OCI-LY3 (cell line): ENCODE measurements around the gene KCNH5.

Experiments
- H2AFZ ChIP-seq: fragments of 200-600, 300-600 bp; shearing (Covaris generic); 2 replicates; pipeline ENCODE4 v1.6.0; 2014; ENCODE audit warnings: antibody characterized with exemption, low read depth, low read length
- H3K27ac ChIP-seq: fragments of 200-600, 300-600 bp; sonication (generic); 2 replicates; pipeline ENCODE4 v1.5.1; 2014; ENCODE audit warnings: mild to moderate bottlenecking, low read length, moderate library complexity, mixed read lengths
- H3K27me3 ChIP-seq: fragments of 200-600, 300-600 bp; sonication (generic); 2 replicates; pipeline ENCODE4 v1.6.1; 2014; ENCODE audit warnings: low read depth, low read length, mixed read lengths
- H3K36me3 ChIP-seq: fragments of 200-600, 300-600 bp; sonication (generic); replicated peaks from 2 replicates; pipeline ENCODE3; 2014; ENCODE audit warnings: low read depth, low read length, mixed read lengths
- H3K4me1 ChIP-seq: fragments of 300-600, 200-600 bp; sonication (generic); 2 replicates; pipeline ENCODE4 v1.6.1; 2014; ENCODE audit warnings: low read length, mixed read lengths
- H3K4me2 ChIP-seq: fragments of 200-600, 300-600 bp; sonication (generic); 2 replicates; pipeline ENCODE4 v1.6.1; 2014; ENCODE audit warnings: low read length, mixed read lengths
- H3K4me3 ChIP-seq: fragments of 300-600, 200-600 bp; sonication (generic); 2 replicates; pipeline ENCODE4 v1.5.1; 2014; ENCODE audit warnings: antibody characterized with exemption, mild to moderate bottlenecking, low read length, moderate library complexity
- H3K79me2 ChIP-seq: fragments of 300-600, 200-600 bp; shearing (Covaris generic); 2 replicates; pipeline ENCODE4 v1.6.1; 2014; ENCODE audit warnings: mild to moderate bottlenecking, low read length, mixed read lengths
- H3K9ac ChIP-seq: fragments of 300-600, 200-600 bp; shearing (Covaris generic); 2 replicates; pipeline ENCODE4 v1.6.0; 2014; ENCODE audit warnings: mild to moderate bottlenecking, low read length, moderate library complexity
- H3K9me3 ChIP-seq: fragments of 200-600, 300-600 bp; shearing (Covaris generic); 2 replicates; pipeline ENCODE4 v1.6.1; 2014; ENCODE audit warnings: low read length, mixed read lengths; ENCODE audit not compliant: insufficient read depth
- H4K20me1 ChIP-seq: fragments of 200-600, 300-600 bp; sonication (generic); 2 replicates; pipeline ENCODE4 v1.6.1; 2016; ENCODE audit warnings: low read length, mixed read lengths; ENCODE audit not compliant: insufficient read depth
- CTCF ChIP-seq: fragments of 200-600, 300-600 bp; sonication (generic); IDR thresholded peaks from 2 replicates; pipeline ENCODE4 v1.5.1; 2014; ENCODE audit warnings: antibody characterized with exemption, low read length, low read depth
- EZH2phosphoT487 ChIP-seq: fragments of 200-600 bp; shearing (Covaris generic); IDR thresholded peaks from 2 replicates; pipeline ENCODE4 v1.6.1; 2018; ENCODE audit warnings: antibody characterized with exemption, mixed run types, low read depth

The KCNH5 gene

GRCh38 chr14:62745496-62745895 is 299.8 kb downstream of the KCNH5 start:
- H3K4me2 ChIP-seq = no peak overlapping the region
- H4K20me1 ChIP-seq = no peaks in the 10 kb centered on the region
- H3K27me3 ChIP-seq = no peaks in the 10 kb centered on the region
- H3K36me3 ChIP-seq = no peaks in the 10 kb centered on the region
- no peak overlapping the region for H3K4me3 ChIP-seq
- no peaks in the 10 kb centered on the region for H3K79me2 ChIP-seq
- H3K27ac ChIP-seq = no peak overlapping the region
- no peak overlapping the region for H3K9ac ChIP-seq
- H3K9me3 ChIP-seq = no peaks in the 10 kb centered on the region
- no peak for TF ChIP-seq EZH2phosphoT487
- no peak for TF ChIP-seq CTCF
- H3K4me1 ChIP-seq = no peaks in the 10 kb centered on the region
- no peak overlapping the region for H2AFZ ChIP-seq

- no peak overlapping the region for H3K27ac ChIP-seq
- no peaks in the 10 kb centered on the region for H4K20me1 ChIP-seq
- no peaks in the 10 kb centered on the region for H3K4me1 ChIP-seq
- no peak overlapping the region for H3K4me2 ChIP-seq
- no peaks in the 10 kb centered on the region for H3K27me3 ChIP-seq
- H3K9me3 ChIP-seq = no peaks in the 10 kb centered on the region
- TF ChIP-seq EZH2phosphoT487 (no peak), CTCF (no peak)
- H3K79me2 ChIP-seq = no peaks in the 10 kb centered on the region
- H2AFZ ChIP-seq = no peak overlapping the region
- no peak overlapping the region for H3K4me3 ChIP-seq
- no peak overlapping the region for H3K9ac ChIP-seq
- H3K36me3 ChIP-seq = no peaks in the 10 kb centered on the region
These were observed 301.7 kb downstream of the KCNH5 start for GRCh38 chr14:62743560-62743959.

- no peak overlapping the region for H3K4me2 ChIP-seq
- no peak overlapping the region for H2AFZ ChIP-seq
- H3K36me3 ChIP-seq = no peaks in the 10 kb centered on the region
- no peaks in the 10 kb centered on the region for H3K4me1 ChIP-seq
- H3K27me3 ChIP-seq = no peaks in the 10 kb centered on the region
- H3K27ac ChIP-seq = no peak overlapping the region
- no peaks in the 10 kb centered on the region for H4K20me1 ChIP-seq
- no peaks in the 10 kb centered on the region for H3K9me3 ChIP-seq
- H3K4me3 ChIP-seq = no peak overlapping the region
- no peak overlapping the region for H3K9ac ChIP-seq
- no peaks in the 10 kb centered on the region for H3K79me2 ChIP-seq
- TF ChIP-seq EZH2phosphoT487 (no peak), CTCF (no peak)
These were observed 302.1 kb downstream of the KCNH5 start for GRCh38 chr14:62743118-62743517.

DNA sequence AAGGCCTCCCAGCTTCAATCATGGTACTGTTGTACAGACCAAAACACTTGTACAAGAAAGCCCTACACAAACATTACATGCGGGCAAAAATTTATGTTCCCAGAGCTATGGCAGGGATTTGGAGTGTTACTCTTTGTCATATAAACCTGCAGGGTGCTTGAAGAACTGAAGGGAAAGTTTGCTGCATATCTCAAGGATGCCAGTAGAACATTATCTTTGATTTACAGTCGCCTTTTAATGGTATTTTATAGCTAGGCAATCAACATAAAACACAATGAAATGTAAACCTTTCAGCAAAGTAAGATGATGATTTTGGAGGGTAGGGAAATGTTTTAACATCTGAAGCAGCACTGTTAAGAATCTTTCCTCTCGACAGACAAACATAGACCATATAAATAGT is 305.6 kb downstream of the KCNH5 start:
- Histone ChIP-seq H3K9me3 (no peaks in the 10 kb centered on the region), H3K4me1 (no peaks in the 10 kb centered on the region), H3K36me3 (no peaks in the 10 kb centered on the region), H3K4me2 (no peak overlapping the region), H3K27ac (no peak overlapping the region), H2AFZ (no peak overlapping the region), H3K9ac (no peak overlapping the region), H4K20me1 (no peaks in the 10 kb centered on the region), H3K4me3 (no peak overlapping the region), H3K27me3 (no peaks in the 10 kb centered on the region), H3K79me2 (no peaks in the 10 kb centered on the region)
- TF ChIP-seq CTCF (no peak), EZH2phosphoT487 (no peak)
